Vagina (tissue), 2 donors: Measurements from ENCODE around the gene MAP3K20. TPM values are rescaled to one million over a fixed set of nuclear protein-coding genes. Genes with fewer than 3 reads are reported as not detected.

ENCODE experiments used
- DNase-seq, 2 donors: peaks; one replicate each; pipeline ENCODE4 v3.0.0-alpha.2; 2017; ENCODE audit errors: extremely low spot score in 2 of 2
- H3K27ac ChIP-seq: fragments of 200-600 bp; sonication (generic); one replicate; pipeline ENCODE4 v1.5.1; 2019
- H3K27me3 ChIP-seq: fragments of 200-600 bp; sonication (generic); one replicate; pipeline ENCODE4 v1.5.1; 2019
- H3K36me3 ChIP-seq, 2 donors: fragments of 200-600 bp; sonication (generic); one replicate each; pipeline ENCODE4 v1.5.1; 2017 to 2019
- H3K4me1 ChIP-seq: fragments of 200-600 bp; sonication (generic); one replicate; pipeline ENCODE4 v1.5.1; 2019
- H3K4me3 ChIP-seq, 2 donors: fragments of 200-600 bp; sonication (generic); 1 replicate in 1 of 2; 2 replicates in 1 of 2; pipeline ENCODE4 v1.5.1; 2016 to 2019
- H3K9me3 ChIP-seq: fragments of 200-600 bp; sonication (generic); one replicate; pipeline ENCODE4 v1.5.1; 2019
- POLR2A ChIP-seq, 2 donors: fragments of 450-650 bp; IDR thresholded peaks; one replicate each; pipeline ENCODE4 v1.6.1; 2017; ENCODE audit warnings: antibody characterized with exemption in 2 of 2, mild to moderate bottlenecking in 2 of 2, moderate library complexity in 2 of 2
- POLR2AphosphoS5 ChIP-seq, 2 donors: sonication (generic); formaldehyde crosslinking; IDR thresholded peaks; one replicate each; pipeline ENCODE4 v1.9.0; 2017; ENCODE audit warnings: antibody characterized with exemption in 2 of 2, mild to moderate bottlenecking in 2 of 2, low read depth in 1 of 2; ENCODE audit not compliant: insufficient read depth in 1 of 2
- intact Hi-C: fragments of 100-400 bp; cut with DNase I; formaldehyde crosslinking; loops from one replicate; pipeline ENCODE4 v1.15.1; 2023
- total RNA-seq: library from RNA; depleted of rRNA; stranded (reverse); fragments of >200 nt; gene quantifications from one replicate; pipeline ENCODE4 v1.2.3, GENCODE V29; 2016
- TF ChIP-seq, protein P1 (sequence below), 3 experiments: fragments of 450-650 bp in 2 of 3; fragments of 200-600 bp in 1 of 3; sonication (generic) in 1 of 3; IDR thresholded peaks; one replicate each; pipeline ENCODE4 v1.5.1; 2017 to 2019; ENCODE audit warnings: antibody characterized with exemption in 3 of 3, mild to moderate bottlenecking in 2 of 3, moderate library complexity in 2 of 3

The MAP3K20 gene
- total RNA-seq, 1 donor from 2014 or later: 59.4 TPM

DNA sequence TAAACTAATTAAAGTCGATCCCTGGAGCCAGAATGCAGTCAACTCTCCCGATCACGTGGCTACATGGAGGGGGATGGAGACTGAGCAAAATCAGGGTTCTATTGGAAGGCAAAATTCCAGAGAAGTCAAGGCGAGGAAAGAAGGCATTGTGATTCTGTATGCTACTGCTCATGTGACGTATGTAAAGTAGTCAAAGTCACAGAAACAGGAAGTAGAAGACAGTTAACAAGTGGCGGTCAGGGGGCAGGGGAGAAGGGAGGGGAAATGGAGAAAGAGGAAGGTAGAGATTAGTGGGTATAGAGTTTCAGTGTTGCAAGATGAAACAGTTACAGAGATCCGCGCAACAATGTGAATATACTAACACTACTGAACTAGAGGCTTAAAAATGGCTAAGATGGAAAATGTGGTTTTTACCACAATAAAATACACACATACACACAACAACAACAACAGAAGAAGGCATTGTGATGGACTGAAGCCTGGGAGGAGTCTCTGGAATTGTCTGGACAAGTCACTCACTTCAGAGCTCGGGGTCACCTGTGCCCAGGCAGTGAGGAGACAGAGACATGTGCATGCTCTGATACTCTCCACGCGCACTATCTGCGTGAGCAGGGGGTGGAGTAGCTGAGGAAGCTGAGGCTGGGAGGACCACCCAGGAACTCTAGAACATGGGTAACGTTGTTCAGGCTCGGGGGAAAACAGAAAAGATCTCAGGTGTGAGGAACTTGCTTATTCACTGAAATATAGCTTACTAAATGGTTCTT is 189.1 kb downstream of the MAP3K20 start:
- Histone ChIP-seq H3K27ac (no peak overlapping the region), H3K4me1 (no peaks in the 10 kb centered on the region), H3K9me3 (no peaks in the 10 kb centered on the region), H3K27me3 (no peaks in the 10 kb centered on the region), H3K4me3 (no peak overlapping the region), H3K36me3 (peaks cover 0 to 31% of the 10 kb centered on the region in 2 donors)
- intact Hi-C loops: no loop called here
- TF ChIP-seq, protein P1, sequence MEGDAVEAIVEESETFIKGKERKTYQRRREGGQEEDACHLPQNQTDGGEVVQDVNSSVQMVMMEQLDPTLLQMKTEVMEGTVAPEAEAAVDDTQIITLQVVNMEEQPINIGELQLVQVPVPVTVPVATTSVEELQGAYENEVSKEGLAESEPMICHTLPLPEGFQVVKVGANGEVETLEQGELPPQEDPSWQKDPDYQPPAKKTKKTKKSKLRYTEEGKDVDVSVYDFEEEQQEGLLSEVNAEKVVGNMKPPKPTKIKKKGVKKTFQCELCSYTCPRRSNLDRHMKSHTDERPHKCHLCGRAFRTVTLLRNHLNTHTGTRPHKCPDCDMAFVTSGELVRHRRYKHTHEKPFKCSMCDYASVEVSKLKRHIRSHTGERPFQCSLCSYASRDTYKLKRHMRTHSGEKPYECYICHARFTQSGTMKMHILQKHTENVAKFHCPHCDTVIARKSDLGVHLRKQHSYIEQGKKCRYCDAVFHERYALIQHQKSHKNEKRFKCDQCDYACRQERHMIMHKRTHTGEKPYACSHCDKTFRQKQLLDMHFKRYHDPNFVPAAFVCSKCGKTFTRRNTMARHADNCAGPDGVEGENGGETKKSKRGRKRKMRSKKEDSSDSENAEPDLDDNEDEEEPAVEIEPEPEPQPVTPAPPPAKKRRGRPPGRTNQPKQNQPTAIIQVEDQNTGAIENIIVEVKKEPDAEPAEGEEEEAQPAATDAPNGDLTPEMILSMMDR (IDR thresholded peaks at IDR 0.05): no peak
- TF ChIP-seq POLR2A (IDR thresholded peaks at IDR 0.05) (no peak), POLR2AphosphoS5 (IDR thresholded peaks at IDR 0.05; ENCODE audit: insufficient read depth in 1 of 2, low read depth in 1 of 2) (no peak)
- no peak for DNase-seq

DNA sequence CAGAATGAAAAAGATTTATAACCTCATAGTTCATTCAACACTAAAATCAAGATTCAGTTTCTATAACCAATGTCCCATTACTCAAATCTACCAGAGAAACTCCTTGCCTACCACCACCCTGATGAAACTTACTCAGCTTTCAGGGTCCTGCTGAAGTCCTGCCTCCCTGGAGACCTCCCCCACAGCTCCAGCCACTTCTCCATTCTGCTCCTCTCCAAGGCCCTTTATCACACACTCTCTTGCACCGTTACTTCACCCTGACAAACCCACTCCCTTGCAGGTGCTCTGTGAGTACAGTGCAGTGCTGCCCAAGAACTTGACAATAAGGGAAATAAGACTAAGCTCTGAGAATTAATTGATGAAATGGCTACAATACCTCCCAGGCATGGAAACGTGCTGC is 195.5 kb downstream of the MAP3K20 start:
- TF ChIP-seq, protein P1 (IDR thresholded peaks at IDR 0.05): no peak
- TF ChIP-seq POLR2AphosphoS5 (IDR thresholded peaks at IDR 0.05; ENCODE audit: insufficient read depth in 1 of 2, low read depth in 1 of 2) (no peak), POLR2A (IDR thresholded peaks at IDR 0.05) (no peak)

DNA sequence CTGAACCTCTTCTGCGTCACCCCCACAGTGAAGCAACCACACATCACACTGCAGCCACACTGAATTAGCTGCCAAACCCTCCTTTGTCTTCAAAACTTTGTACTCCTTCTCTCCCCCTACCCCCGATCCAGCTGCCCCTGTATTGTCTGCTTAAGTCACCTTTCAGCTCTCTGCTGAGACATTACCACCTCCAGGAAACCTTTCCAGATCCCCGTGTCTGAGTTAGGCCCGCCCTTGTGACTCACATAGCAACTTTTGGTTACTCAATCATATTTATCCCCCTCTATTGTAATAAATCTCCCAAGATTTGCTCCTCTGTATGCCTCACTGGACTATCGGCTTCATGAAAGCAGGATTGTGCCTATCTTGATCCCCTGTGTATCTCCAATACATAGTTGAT is 196.2 kb downstream of the MAP3K20 start:
- DNase-seq: no peak
- H3K27me3 ChIP-seq: no peaks in the 10 kb centered on the region
- H3K27ac ChIP-seq: no peak overlapping the region
- no peak overlapping the region for H3K4me3 ChIP-seq
- no peaks in the 10 kb centered on the region for H3K36me3 ChIP-seq
- no peaks in the 10 kb centered on the region for H3K4me1 ChIP-seq
- TF ChIP-seq, protein P1 (IDR thresholded peaks at IDR 0.05): no peak
- no peak for TF ChIP-seq POLR2AphosphoS5 (IDR thresholded peaks at IDR 0.05; ENCODE audit: insufficient read depth in 1 of 2, low read depth in 1 of 2)
- TF ChIP-seq POLR2A (IDR thresholded peaks at IDR 0.05): no peak
- no peaks in the 10 kb centered on the region for H3K9me3 ChIP-seq
- intact Hi-C loops: no loop called here

More for the DNA sequence above, 195.5 kb downstream of the MAP3K20 start:
- no peak for DNase-seq
- intact Hi-C loops: no loop called here
- Histone ChIP-seq H3K9me3 (no peaks in the 10 kb centered on the region), H3K27me3 (no peaks in the 10 kb centered on the region), H3K4me3 (no peak overlapping the region), H3K36me3 (peaks cover 0 to 5% of the 10 kb centered on the region in 2 donors), H3K27ac (no peak overlapping the region), H3K4me1 (no peaks in the 10 kb centered on the region)

DNA sequence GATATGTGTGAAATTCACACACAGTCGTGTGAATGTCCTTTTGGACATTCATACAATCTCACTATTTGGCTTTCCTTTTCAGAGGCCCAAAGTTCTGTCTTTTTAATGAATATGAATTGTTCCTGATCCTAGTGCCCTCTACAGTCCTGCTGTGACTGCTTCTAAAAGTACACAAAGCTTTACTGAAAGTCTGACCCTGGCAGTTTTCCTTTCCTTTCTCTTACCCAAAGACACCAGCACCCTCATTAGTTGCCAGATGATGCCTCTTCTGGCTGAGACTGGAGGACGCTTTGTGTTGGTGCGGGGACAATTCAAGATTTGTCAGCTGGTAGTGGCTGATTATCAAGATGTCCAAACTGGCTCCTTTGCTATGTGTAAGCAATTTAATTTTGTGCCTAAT is 197.2 kb downstream of the MAP3K20 start:
- no peaks in the 10 kb centered on the region for H3K9me3 ChIP-seq
- DNase-seq: no peak
- H3K4me3 ChIP-seq: no peak overlapping the region
- H3K36me3 ChIP-seq: no peaks in the 10 kb centered on the region
- TF ChIP-seq POLR2A (IDR thresholded peaks at IDR 0.05) (no peak), POLR2AphosphoS5 (IDR thresholded peaks at IDR 0.05; ENCODE audit: insufficient read depth in 1 of 2, low read depth in 1 of 2) (no peak)
- TF ChIP-seq, protein P1 (IDR thresholded peaks at IDR 0.05): no peak
- no peaks in the 10 kb centered on the region for H3K27me3 ChIP-seq
- H3K27ac ChIP-seq: no peak overlapping the region
- intact Hi-C loops: no loop called here
- no peaks in the 10 kb centered on the region for H3K4me1 ChIP-seq

DNA sequence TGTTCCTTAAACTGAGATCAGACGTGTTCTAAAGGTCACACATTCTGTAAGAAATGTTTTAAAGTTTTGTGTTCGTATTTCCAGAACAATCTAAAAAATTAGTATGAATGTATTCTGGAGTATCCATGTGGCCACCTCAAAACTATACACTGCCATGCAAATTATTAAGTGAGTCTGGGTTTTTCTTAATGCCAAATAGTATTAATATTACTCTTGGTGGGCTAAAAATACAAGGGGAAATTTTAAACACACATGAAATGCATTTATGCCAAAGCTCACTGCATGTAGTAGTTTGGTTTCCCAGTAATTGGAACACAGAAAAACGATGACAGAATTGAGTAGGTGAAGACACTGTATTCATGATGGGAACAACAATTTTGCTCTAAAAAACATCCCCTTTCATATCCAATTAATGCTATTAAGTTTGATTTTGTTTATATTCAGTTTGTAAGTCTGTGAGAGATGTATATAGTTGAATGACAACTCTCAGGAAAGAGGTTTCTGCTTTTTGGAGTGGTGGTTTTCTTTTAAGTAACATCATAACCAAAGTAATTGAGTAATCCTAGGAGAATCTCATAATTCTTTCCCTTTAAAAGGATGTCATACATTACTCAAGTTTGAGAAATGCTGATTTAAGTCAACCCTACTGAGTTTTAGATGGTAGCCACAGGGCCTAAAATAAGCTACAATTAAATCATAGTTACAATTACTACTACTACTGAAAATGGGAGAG is 203.3 kb downstream of the MAP3K20 start:
- Histone ChIP-seq H3K4me1 (no peaks in the 10 kb centered on the region), H3K4me3 (no peak overlapping the region), H3K27ac (no peak overlapping the region), H3K27me3 (no peaks in the 10 kb centered on the region), H3K9me3 (no peaks in the 10 kb centered on the region), H3K36me3 (no peaks in the 10 kb centered on the region)
- TF ChIP-seq, protein P1 (IDR thresholded peaks at IDR 0.05): no peak
- TF ChIP-seq POLR2AphosphoS5 (IDR thresholded peaks at IDR 0.05; ENCODE audit: insufficient read depth in 1 of 2, low read depth in 1 of 2) (no peak), POLR2A (IDR thresholded peaks at IDR 0.05) (no peak)
- no peak for DNase-seq
- intact Hi-C loops: no loop called here
